ENCODE data around the gene PUSL1. TPM values are rescaled to one million over a fixed set of nuclear protein-coding genes. Genes with fewer than 3 reads are reported as not detected.
A peak's percentile ranks its signal among the peaks of the same experiment; 100 is the strongest.

PUSL1 gene
- total and polyA plus RNA-seq, 2 of the 13 experiments (the other 11 are each of a cell fraction or from before 2014, with no cell fraction given), result 8.3 to 22.2 TPM

DNA sequence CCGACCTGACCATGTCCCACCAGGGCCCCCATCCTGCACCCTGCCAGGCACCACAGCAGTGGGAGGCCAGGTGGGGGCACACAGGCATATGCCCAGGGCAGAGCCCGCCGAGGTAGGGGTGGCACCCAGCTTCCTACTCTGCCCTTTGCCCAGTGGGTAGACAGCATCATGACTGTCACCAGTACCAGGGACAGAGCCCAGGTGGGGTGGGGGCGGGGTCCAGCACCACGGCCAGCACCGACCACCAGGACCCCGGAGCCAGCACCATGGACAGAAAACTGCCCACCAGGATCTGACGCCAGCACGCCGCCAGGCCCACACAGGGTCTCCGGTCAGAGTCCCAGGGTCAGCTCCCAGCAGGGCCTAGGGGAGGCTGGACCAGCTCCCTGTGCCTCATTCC lies 26.4 kb downstream of the PUSL1 start (continued):
- TF ChIP-seq MAZ (IDR thresholded peaks at IDR 0.05; ENCODE audit: borderline replicate concordance, low read depth, low read length), result no peak
- peak; percentile 52; the same call in 1 of the 2 replicates for TF ChIP-seq MAZ (CRISPR knock-in tag; IDR thresholded peaks at IDR 0.05; ENCODE audit: low read depth)
- no peak for TF ChIP-seq CHD2 (IDR thresholded peaks at IDR 0.05; ENCODE audit: low read depth, low read length)
- TF ChIP-seq, protein P1, sequence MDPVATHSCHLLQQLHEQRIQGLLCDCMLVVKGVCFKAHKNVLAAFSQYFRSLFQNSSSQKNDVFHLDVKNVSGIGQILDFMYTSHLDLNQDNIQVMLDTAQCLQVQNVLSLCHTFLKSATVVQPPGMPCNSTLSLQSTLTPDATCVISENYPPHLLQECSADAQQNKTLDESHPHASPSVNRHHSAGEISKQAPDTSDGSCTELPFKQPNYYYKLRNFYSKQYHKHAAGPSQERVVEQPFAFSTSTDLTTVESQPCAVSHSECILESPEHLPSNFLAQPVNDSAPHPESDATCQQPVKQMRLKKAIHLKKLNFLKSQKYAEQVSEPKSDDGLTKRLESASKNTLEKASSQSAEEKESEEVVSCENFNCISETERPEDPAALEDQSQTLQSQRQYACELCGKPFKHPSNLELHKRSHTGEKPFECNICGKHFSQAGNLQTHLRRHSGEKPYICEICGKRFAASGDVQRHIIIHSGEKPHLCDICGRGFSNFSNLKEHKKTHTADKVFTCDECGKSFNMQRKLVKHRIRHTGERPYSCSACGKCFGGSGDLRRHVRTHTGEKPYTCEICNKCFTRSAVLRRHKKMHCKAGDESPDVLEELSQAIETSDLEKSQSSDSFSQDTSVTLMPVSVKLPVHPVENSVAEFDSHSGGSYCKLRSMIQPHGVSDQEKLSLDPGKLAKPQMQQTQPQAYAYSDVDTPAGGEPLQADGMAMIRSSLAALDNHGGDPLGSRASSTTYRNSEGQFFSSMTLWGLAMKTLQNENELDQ (CRISPR knock-in tag; IDR thresholded peaks at IDR 0.05; ENCODE audit: borderline replicate concordance), result peak; percentile 75; the same call in 1 of the 2 replicates
- no peak for TF ChIP-seq HOXA5 (CRISPR knock-in tag; IDR thresholded peaks at IDR 0.05)
- no peak for TF ChIP-seq ZNF3 (CRISPR knock-in tag; IDR thresholded peaks at IDR 0.05)
- TF ChIP-seq ISL2 (CRISPR knock-in tag; IDR thresholded peaks at IDR 0.05), result 0 out of 2 replicates have a peak, but pooled peaks have one; percentile 33
- no peak for TF ChIP-seq ZNF230 (CRISPR knock-in tag; IDR thresholded peaks at IDR 0.05)
- TF ChIP-seq TMF1 (CRISPR knock-in tag; IDR thresholded peaks at IDR 0.05; ENCODE audit: low read depth), result no peak
- no peak for TF ChIP-seq NR3C1 (CRISPR knock-in tag; IDR thresholded peaks at IDR 0.05)
- TF ChIP-seq TAF15 (IDR thresholded peaks at IDR 0.05; ENCODE audit: low read depth, low read length, poor library complexity, severe bottlenecking), result no peak
- TF ChIP-seq, protein P2, sequence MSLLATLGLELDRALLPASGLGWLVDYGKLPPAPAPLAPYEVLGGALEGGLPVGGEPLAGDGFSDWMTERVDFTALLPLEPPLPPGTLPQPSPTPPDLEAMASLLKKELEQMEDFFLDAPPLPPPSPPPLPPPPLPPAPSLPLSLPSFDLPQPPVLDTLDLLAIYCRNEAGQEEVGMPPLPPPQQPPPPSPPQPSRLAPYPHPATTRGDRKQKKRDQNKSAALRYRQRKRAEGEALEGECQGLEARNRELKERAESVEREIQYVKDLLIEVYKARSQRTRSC (CRISPR knock-in tag; IDR thresholded peaks at IDR 0.05; ENCODE audit: low read depth), result no peak
- TF ChIP-seq RAD21 (CRISPR knock-in tag; IDR thresholded peaks at IDR 0.05), result no peak
- TF ChIP-seq MIER2 (CRISPR knock-in tag; IDR thresholded peaks at IDR 0.05), result peak; percentile 96
- peak; percentile 86; the same call in 1 of the 2 replicates for TF ChIP-seq ZNF441 (CRISPR knock-in tag; IDR thresholded peaks at IDR 0.05; ENCODE audit: borderline replicate concordance)
- TF ChIP-seq, protein P3, sequence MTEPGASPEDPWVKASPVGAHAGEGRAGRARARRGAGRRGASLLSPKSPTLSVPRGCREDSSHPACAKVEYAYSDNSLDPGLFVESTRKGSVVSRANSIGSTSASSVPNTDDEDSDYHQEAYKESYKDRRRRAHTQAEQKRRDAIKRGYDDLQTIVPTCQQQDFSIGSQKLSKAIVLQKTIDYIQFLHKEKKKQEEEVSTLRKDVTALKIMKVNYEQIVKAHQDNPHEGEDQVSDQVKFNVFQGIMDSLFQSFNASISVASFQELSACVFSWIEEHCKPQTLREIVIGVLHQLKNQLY (CRISPR knock-in tag; IDR thresholded peaks at IDR 0.05), result no peak
- 0 out of 2 replicates have a peak, but pooled peaks have one; percentile 56 for TF ChIP-seq ZNF12 (CRISPR knock-in tag; IDR thresholded peaks at IDR 0.05)
- TF ChIP-seq, protein P4, sequence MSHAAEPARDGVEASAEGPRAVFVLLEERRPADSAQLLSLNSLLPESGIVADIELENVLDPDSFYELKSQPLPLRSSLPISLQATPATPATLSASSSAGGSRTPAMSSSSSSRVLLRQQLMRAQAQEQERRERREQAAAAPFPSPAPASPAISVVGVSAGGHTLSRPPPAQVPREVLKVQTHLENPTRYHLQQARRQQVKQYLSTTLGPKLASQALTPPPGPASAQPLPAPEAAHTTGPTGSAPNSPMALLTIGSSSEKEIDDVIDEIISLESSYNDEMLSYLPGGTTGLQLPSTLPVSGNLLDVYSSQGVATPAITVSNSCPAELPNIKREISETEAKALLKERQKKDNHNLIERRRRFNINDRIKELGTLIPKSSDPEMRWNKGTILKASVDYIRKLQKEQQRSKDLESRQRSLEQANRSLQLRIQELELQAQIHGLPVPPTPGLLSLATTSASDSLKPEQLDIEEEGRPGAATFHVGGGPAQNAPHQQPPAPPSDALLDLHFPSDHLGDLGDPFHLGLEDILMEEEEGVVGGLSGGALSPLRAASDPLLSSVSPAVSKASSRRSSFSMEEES (CRISPR knock-in tag; IDR thresholded peaks at IDR 0.05), result 0 out of 2 replicates have a peak, but pooled peaks have one; percentile 23
- TF ChIP-seq, protein P5, sequence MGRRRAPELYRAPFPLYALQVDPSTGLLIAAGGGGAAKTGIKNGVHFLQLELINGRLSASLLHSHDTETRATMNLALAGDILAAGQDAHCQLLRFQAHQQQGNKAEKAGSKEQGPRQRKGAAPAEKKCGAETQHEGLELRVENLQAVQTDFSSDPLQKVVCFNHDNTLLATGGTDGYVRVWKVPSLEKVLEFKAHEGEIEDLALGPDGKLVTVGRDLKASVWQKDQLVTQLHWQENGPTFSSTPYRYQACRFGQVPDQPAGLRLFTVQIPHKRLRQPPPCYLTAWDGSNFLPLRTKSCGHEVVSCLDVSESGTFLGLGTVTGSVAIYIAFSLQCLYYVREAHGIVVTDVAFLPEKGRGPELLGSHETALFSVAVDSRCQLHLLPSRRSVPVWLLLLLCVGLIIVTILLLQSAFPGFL (CRISPR knock-in tag; IDR thresholded peaks at IDR 0.05), result no peak
- TF ChIP-seq, protein P6, sequence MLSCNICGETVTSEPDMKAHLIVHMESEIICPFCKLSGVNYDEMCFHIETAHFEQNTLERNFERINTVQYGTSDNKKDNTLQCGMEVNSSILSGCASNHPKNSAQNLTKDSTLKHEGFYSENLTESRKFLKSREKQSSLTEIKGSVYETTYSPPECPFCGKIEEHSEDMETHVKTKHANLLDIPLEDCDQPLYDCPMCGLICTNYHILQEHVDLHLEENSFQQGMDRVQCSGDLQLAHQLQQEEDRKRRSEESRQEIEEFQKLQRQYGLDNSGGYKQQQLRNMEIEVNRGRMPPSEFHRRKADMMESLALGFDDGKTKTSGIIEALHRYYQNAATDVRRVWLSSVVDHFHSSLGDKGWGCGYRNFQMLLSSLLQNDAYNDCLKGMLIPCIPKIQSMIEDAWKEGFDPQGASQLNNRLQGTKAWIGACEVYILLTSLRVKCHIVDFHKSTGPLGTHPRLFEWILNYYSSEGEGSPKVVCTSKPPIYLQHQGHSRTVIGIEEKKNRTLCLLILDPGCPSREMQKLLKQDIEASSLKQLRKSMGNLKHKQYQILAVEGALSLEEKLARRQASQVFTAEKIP (CRISPR knock-in tag; IDR thresholded peaks at IDR 0.05; ENCODE audit: borderline replicate concordance), result no peak
- TF ChIP-seq DNMT3B (CRISPR knock-in tag; conservative IDR thresholded peaks at IDR 0.05), result 0 out of 2 replicates have a peak, but pooled peaks have one; percentile 47
- peak; percentile 73; the same call in 1 of the 2 replicates for TF ChIP-seq KLF6 (CRISPR knock-in tag; IDR thresholded peaks at IDR 0.05)

All from HepG2 (cell line).